ENCODE measurements around the gene SPSB4. TPM values are rescaled to one million over a fixed set of nuclear protein-coding genes. Genes with fewer than 3 reads are reported as not detected.

SPSB4 gene
- total RNA-seq, 1 donor: not detected

DNA sequence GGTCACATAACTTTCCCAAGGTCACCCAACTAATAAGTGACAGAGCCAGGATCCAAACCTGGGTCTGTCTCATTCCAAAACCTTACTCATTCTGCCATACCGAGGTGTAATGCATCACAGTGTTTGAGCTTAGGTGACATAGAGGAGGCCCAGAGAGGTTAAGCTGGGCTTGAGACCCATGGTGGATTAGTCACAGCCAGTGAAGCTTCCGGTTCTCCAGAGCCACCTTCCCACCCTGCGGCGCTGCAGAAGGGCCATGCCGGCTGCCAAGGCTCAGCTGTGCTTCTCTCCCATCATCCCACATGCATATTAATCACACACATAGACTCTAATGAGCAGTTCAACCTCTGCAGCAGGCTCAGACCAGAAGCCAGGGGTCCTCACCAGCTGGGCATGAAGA lies 42.2 kb downstream of the SPSB4 start:
- H3K4me3 ChIP-seq (ENCODE audit: insufficient read depth, low read length): no peak overlapping the region
- no peak overlapping the region for H2AFZ ChIP-seq (ENCODE audit: low read length)
- TF ChIP-seq, protein P1, sequence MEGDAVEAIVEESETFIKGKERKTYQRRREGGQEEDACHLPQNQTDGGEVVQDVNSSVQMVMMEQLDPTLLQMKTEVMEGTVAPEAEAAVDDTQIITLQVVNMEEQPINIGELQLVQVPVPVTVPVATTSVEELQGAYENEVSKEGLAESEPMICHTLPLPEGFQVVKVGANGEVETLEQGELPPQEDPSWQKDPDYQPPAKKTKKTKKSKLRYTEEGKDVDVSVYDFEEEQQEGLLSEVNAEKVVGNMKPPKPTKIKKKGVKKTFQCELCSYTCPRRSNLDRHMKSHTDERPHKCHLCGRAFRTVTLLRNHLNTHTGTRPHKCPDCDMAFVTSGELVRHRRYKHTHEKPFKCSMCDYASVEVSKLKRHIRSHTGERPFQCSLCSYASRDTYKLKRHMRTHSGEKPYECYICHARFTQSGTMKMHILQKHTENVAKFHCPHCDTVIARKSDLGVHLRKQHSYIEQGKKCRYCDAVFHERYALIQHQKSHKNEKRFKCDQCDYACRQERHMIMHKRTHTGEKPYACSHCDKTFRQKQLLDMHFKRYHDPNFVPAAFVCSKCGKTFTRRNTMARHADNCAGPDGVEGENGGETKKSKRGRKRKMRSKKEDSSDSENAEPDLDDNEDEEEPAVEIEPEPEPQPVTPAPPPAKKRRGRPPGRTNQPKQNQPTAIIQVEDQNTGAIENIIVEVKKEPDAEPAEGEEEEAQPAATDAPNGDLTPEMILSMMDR (IDR thresholded peaks at IDR 0.05; ENCODE audit: extremely low read depth, low read depth, low read length): no peak
- H3K4me2 ChIP-seq (ENCODE audit: insufficient read depth, low read length): no peak overlapping the region
- H3K27ac ChIP-seq (ENCODE audit: low read depth, low read length): no peak overlapping the region
- peaks cover 11% of the 10 kb centered on the region for H3K27me3 ChIP-seq (ENCODE audit: insufficient read depth, low read length)
- DNase-seq (ENCODE audit: insufficient read length, low spot score, missing footprints): no peak
- no peaks in the 10 kb centered on the region for H3K9me3 ChIP-seq (ENCODE audit: low read depth, low read length)
- no peaks in the 10 kb centered on the region for H3K79me2 ChIP-seq (ENCODE audit: insufficient read depth, low read length)
- no peaks in the 10 kb centered on the region for H3K36me3 ChIP-seq (ENCODE audit: insufficient read depth, low read length)
- H4K20me1 ChIP-seq (ENCODE audit: insufficient read depth, low read length): no peaks in the 10 kb centered on the region
- peaks cover 3% of the 10 kb centered on the region for H3K4me1 ChIP-seq (ENCODE audit: insufficient read depth, low read length)

DNA sequence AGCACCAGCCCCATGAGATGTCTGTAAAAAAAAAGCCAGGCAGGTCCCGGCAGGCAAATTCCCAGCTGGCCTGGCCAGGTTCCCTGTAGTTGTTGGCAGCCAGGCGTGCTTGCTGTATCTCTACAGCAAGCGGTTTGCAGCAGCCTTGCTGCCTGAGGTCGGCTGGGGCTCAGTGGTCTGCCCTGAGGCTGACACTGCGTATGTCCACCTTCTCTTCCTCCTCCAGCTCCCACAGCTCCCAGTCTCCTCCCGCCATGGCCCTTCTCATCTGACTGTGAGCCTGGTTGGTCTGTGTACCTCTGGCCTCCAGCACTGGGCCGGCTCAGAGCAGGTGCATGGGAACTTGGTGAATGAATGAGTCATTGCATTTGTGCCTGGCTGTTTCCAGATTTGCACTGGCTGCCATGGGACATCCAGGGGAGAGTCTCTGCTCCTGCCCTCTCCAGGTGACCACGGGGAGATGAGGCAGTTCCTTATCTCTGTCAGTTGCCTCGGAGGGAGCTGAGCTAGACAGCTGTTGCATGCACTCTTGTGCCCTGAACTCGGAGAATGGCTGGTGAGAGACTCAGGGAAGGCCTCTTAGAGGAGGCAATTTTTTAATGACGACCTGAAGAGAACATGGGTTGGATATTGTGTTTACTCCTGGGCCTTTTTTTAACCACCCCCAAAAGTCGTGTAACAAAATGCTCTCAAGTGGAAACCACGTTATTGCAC lies 43.0 kb downstream of the SPSB4 start:
- TF ChIP-seq, protein P1 (IDR thresholded peaks at IDR 0.05; ENCODE audit: extremely low read depth, low read depth, low read length): no peak
- Histone ChIP-seq H3K9me3 (ENCODE audit: low read depth, low read length) (no peaks in the 10 kb centered on the region), H3K36me3 (ENCODE audit: insufficient read depth, low read length) (no peaks in the 10 kb centered on the region), H3K4me1 (ENCODE audit: insufficient read depth, low read length) (peaks cover 3% of the 10 kb centered on the region), H3K27me3 (ENCODE audit: insufficient read depth, low read length) (peaks cover 11% of the 10 kb centered on the region), H2AFZ (ENCODE audit: low read length) (no peak overlapping the region), H3K27ac (ENCODE audit: low read depth, low read length) (no peak overlapping the region), H4K20me1 (ENCODE audit: insufficient read depth, low read length) (no peaks in the 10 kb centered on the region), H3K4me2 (ENCODE audit: insufficient read depth, low read length) (no peak overlapping the region), H3K79me2 (ENCODE audit: insufficient read depth, low read length) (no peaks in the 10 kb centered on the region), H3K4me3 (ENCODE audit: insufficient read depth, low read length) (no peak overlapping the region)
- no peak for DNase-seq (ENCODE audit: insufficient read length, low spot score, missing footprints)

DNA sequence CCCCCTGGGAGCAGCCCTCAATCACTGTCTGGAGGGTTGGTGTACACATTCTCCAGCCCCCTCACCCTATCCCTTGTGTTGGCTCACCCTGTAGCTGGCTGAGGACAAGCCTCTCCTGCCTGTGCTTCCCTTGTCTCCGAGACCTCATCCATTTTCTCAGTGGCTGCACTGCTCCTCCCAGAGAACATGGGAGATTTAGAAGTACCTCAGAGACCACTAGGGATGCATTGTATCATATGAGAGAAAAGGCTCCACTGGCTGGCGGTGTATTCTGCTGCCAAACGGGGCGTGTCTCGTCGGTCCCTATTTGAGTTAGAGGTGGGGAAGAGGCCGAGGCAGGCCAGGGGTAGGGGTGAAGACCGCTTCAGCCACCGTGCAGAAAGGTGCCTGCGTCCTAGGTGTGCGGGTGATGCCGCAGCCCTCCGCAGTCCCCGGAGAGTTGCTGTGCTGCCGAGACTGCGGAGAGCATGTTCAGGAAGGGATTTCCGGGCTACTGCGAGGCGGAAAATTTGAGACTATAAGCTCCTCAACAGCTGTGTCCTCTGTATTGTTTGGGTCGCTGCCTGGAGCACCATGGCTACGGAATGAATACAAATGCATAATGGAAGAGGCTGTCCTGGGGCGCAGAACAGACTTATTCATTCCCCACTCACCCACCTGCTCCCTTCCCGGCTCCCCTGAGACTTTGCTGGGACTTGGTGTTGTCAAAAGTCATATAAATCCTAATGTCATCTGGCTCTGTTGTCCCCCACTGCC lies 43.8 kb downstream of the SPSB4 start:
- Histone ChIP-seq H2AFZ (ENCODE audit: low read length) (peak overlapping the region; percentile 63), H3K4me2 (ENCODE audit: insufficient read depth, low read length) (peak overlapping the region; percentile 52), H3K27me3 (ENCODE audit: insufficient read depth, low read length) (peaks cover 11% of the 10 kb centered on the region), H3K36me3 (ENCODE audit: insufficient read depth, low read length) (no peaks in the 10 kb centered on the region), H3K27ac (ENCODE audit: low read depth, low read length) (no peak overlapping the region), H4K20me1 (ENCODE audit: insufficient read depth, low read length) (no peaks in the 10 kb centered on the region), H3K4me1 (ENCODE audit: insufficient read depth, low read length) (peaks cover 3% of the 10 kb centered on the region), H3K9me3 (ENCODE audit: low read depth, low read length) (no peaks in the 10 kb centered on the region), H3K79me2 (ENCODE audit: insufficient read depth, low read length) (no peaks in the 10 kb centered on the region), H3K4me3 (ENCODE audit: insufficient read depth, low read length) (peak overlapping the region; percentile 55)
- peak; percentile 92 for DNase-seq (ENCODE audit: insufficient read length, low spot score, missing footprints)
- TF ChIP-seq, protein P1 (IDR thresholded peaks at IDR 0.05; ENCODE audit: extremely low read depth, low read depth, low read length): no peak

DNA sequence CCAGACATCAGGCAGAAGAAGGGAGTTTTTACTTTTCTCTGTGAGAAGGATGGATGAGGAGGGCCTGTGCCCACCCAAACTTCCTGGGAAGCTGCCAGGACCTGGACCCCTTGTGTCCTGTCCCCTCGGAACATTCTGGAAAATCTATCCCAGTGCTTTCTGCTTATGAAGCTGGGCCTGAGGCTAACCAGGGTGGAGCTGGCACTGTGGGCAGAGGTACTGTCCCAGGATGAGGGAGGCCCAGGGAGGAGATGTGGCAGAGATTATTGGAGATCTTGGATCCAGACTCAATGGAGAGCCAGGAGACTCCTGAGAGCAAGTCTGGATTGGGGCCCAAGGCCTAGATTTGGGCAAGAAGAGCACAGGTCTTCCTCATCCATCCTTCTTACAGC lies 44.4 kb downstream of the SPSB4 start:
- TF ChIP-seq, protein P1 (IDR thresholded peaks at IDR 0.05; ENCODE audit: extremely low read depth, low read depth, low read length): no peak
- peaks cover 3% of the 10 kb centered on the region for H3K4me1 ChIP-seq (ENCODE audit: insufficient read depth, low read length)
- no peak for DNase-seq (ENCODE audit: insufficient read length, low spot score, missing footprints)
- no peak overlapping the region for H2AFZ ChIP-seq (ENCODE audit: low read length)
- no peaks in the 10 kb centered on the region for H3K79me2 ChIP-seq (ENCODE audit: insufficient read depth, low read length)
- no peak overlapping the region for H3K4me3 ChIP-seq (ENCODE audit: insufficient read depth, low read length)
- H3K36me3 ChIP-seq (ENCODE audit: insufficient read depth, low read length): no peaks in the 10 kb centered on the region
- peaks cover 11% of the 10 kb centered on the region for H3K27me3 ChIP-seq (ENCODE audit: insufficient read depth, low read length)
- no peak overlapping the region for H3K4me2 ChIP-seq (ENCODE audit: insufficient read depth, low read length)
- H4K20me1 ChIP-seq (ENCODE audit: insufficient read depth, low read length): no peaks in the 10 kb centered on the region
- no peaks in the 10 kb centered on the region for H3K9me3 ChIP-seq (ENCODE audit: low read depth, low read length)
- no peak overlapping the region for H3K27ac ChIP-seq (ENCODE audit: low read depth, low read length)

All from osteoblast (primary cell).